H9 (cell line): ENCODE results near the gene DDIT4. TPM values are rescaled to one million over a fixed set of nuclear protein-coding genes. Genes with fewer than 3 reads are reported as not detected.

ENCODE experiments used
- DNase-seq: peaks from one replicate; pipeline ENCODE4 v3.0.0-alpha.2; 2017
- H2AFZ ChIP-seq: one replicate; pipeline ENCODE4 v1.6.1; 2013; ENCODE audit warnings: mild to moderate bottlenecking, low read length, control low read depth, moderate library complexity
- H2AK5ac ChIP-seq: 2 replicates; pipeline ENCODE4 v1.6.1; 2013; ENCODE audit warnings: low read length, control low read depth, mixed read lengths; ENCODE audit not compliant: insufficient read length
- H2BK120ac ChIP-seq: one replicate; pipeline ENCODE4 v1.6.1; 2013; ENCODE audit warnings: low read depth, mild to moderate bottlenecking, low read length, control low read depth, inconsistent platforms; ENCODE audit not compliant: poor library complexity, severe bottlenecking
- H2BK12ac ChIP-seq: 2 replicates; pipeline ENCODE4 v1.6.1; 2013; ENCODE audit warnings: low read length, control low read depth, mixed read lengths, low read depth; ENCODE audit not compliant: insufficient read length
- H2BK15ac ChIP-seq: 2 replicates; pipeline ENCODE4 v1.6.1; 2013; ENCODE audit warnings: low read depth, low read length, control low read depth
- H2BK20ac ChIP-seq: one replicate; pipeline ENCODE4 v1.6.1; 2013; ENCODE audit warnings: low read depth, mild to moderate bottlenecking, low read length, control low read depth, inconsistent platforms; ENCODE audit not compliant: poor library complexity, severe bottlenecking
- H2BK5ac ChIP-seq: 2 replicates; pipeline ENCODE4 v1.6.1; 2013; ENCODE audit warnings: low read length, control low read depth, mixed read lengths; ENCODE audit not compliant: insufficient read length
- H3K14ac ChIP-seq: 2 replicates; pipeline ENCODE4 v1.6.1; 2013; ENCODE audit warnings: low read length, control low read depth; ENCODE audit not compliant: insufficient read depth
- H3K18ac ChIP-seq: 2 replicates; pipeline ENCODE4 v1.6.1; 2013; ENCODE audit warnings: low read depth, mild to moderate bottlenecking, mixed read lengths, low read length, control low read depth; ENCODE audit not compliant: insufficient read length
- H3K23ac ChIP-seq: 2 replicates; pipeline ENCODE4 v1.6.1; 2013; ENCODE audit warnings: low read length, control low read depth, mixed read lengths, low read depth; ENCODE audit not compliant: insufficient read length
- H3K23me2 ChIP-seq: 2 replicates; pipeline ENCODE4 v1.6.1; 2013; ENCODE audit warnings: low read depth, mild to moderate bottlenecking, mixed read lengths, low read length, control low read depth; ENCODE audit not compliant: insufficient read length, poor library complexity, severe bottlenecking
- H3K27ac ChIP-seq: 2 replicates; pipeline ENCODE4 v1.5.1; 2013; ENCODE audit warnings: low read length, control low read depth, mixed read lengths, low read depth; ENCODE audit not compliant: insufficient read length
- H3K27me3 ChIP-seq: 2 replicates; pipeline ENCODE4 v1.6.1; 2013; ENCODE audit warnings: low read length, control low read depth, inconsistent platforms; ENCODE audit not compliant: insufficient read depth
- H3K4ac ChIP-seq: 2 replicates; pipeline ENCODE4 v1.6.1; 2013; ENCODE audit warnings: low read depth, mild to moderate bottlenecking, control low read depth, inconsistent platforms, low read length, moderate library complexity
- H3K4me1 ChIP-seq: 2 replicates; pipeline ENCODE4 v1.6.1; 2013; ENCODE audit warnings: low read length, control low read depth, inconsistent platforms; ENCODE audit not compliant: insufficient read depth
- H3K4me2 ChIP-seq: 2 replicates; pipeline ENCODE4 v1.6.1; 2013; ENCODE audit warnings: low read length, control low read depth, mixed read lengths; ENCODE audit not compliant: insufficient read length, insufficient read depth
- H3K56ac ChIP-seq: 2 replicates; pipeline ENCODE4 v1.6.1; 2013; ENCODE audit warnings: low read depth, mild to moderate bottlenecking, mixed read lengths, low read length, control low read depth; ENCODE audit not compliant: insufficient read length
- H3K79me1 ChIP-seq: 2 replicates; pipeline ENCODE4 v1.6.1; 2013; ENCODE audit warnings: low read depth, mild to moderate bottlenecking, moderate library complexity, low read length, control low read depth, inconsistent platforms; ENCODE audit not compliant: insufficient read depth, poor library complexity, severe bottlenecking
- H3K79me2 ChIP-seq: 2 replicates; pipeline ENCODE4 v1.6.1; 2013; ENCODE audit warnings: low read length, control low read depth, inconsistent platforms; ENCODE audit not compliant: insufficient read depth
- H3K9ac ChIP-seq: 2 replicates; pipeline ENCODE4 v1.6.1; 2013; ENCODE audit warnings: low read length, control low read depth, mixed read lengths; ENCODE audit not compliant: insufficient read length; ENCODE audit errors: extremely low read depth
- H3K9me3 ChIP-seq: one replicate; pipeline ENCODE4 v1.6.1; 2013; ENCODE audit warnings: low read depth, low read length, inconsistent platforms; ENCODE audit not compliant: control insufficient read depth
- H3T11ph ChIP-seq: one replicate; pipeline ENCODE4 v1.6.1; 2013; ENCODE audit warnings: mild to moderate bottlenecking, low read length, control low read depth, inconsistent platforms
- H4K20me1 ChIP-seq: one replicate; pipeline ENCODE4 v1.6.1; 2013; ENCODE audit not compliant: control insufficient read depth, insufficient read length, insufficient read depth
- H4K5ac ChIP-seq: 2 replicates; pipeline ENCODE4 v1.6.1; 2013; ENCODE audit warnings: low read depth, mild to moderate bottlenecking, mixed read lengths, low read length, control low read depth; ENCODE audit not compliant: insufficient read length
- H4K8ac ChIP-seq: replicated peaks from 2 replicates; pipeline ENCODE4 v1.6.1; 2013; ENCODE audit warnings: low read length, control low read depth, mixed read lengths, low read depth; ENCODE audit not compliant: insufficient read length
- H4K91ac ChIP-seq: 2 replicates; pipeline ENCODE4 v1.6.1; 2013; ENCODE audit warnings: low read depth, mild to moderate bottlenecking, moderate library complexity, mixed read lengths, low read length, control low read depth; ENCODE audit not compliant: insufficient read length
- H3K27ac Mint-ChIP-seq, 3 experiments: 2 replicates in 2 of 3; 3 replicates in 1 of 3; pipeline ENCODE4 v1.8.0; 2020 to 2021; ENCODE audit warnings: mixed read lengths in 3 of 3, mild to moderate bottlenecking in 1 of 3, moderate library complexity in 1 of 3
- H3K27me3 Mint-ChIP-seq: 2 replicates; pipeline ENCODE4 v1.8.0; 2021; ENCODE audit warnings: low read depth, mild to moderate bottlenecking, moderate library complexity, mixed read lengths
- H3K36me3 Mint-ChIP-seq, 3 experiments: 2 replicates in 2 of 3; 3 replicates in 1 of 3; pipeline ENCODE4 v1.8.0; 2020 to 2021; ENCODE audit warnings: low read depth in 3 of 3, mixed read lengths in 3 of 3; ENCODE audit not compliant: insufficient read depth in 1 of 3
- H3K4me1 Mint-ChIP-seq, 2 experiments: 2 replicates each; pipeline ENCODE4 v1.8.0; 2020; ENCODE audit warnings: mixed read lengths in 2 of 2
- H3K4me3 Mint-ChIP-seq, 2 experiments: 2 replicates in 1 of 2; 3 replicates in 1 of 2; pipeline ENCODE4 v1.8.0; 2020 to 2021; ENCODE audit warnings: mild to moderate bottlenecking in 2 of 2, mixed read lengths in 2 of 2, moderate library complexity in 1 of 2
- H3K9me3 Mint-ChIP-seq, 2 experiments: 2 replicates in 1 of 2; 3 replicates in 1 of 2; pipeline ENCODE4 v1.8.0; 2020; ENCODE audit warnings: mild to moderate bottlenecking in 2 of 2, mixed read lengths in 2 of 2, moderate library complexity in 1 of 2
- WGBS: extraction: QIAGEN DNeasy Blood & Tissue Kit; methylation state at CpG from one replicate; pipeline ENCODE4 v1.1.7; 2013; ENCODE audit warnings: missing lambda C conversion rate, low lambda C conversion rate, mixed read lengths; ENCODE audit not compliant: insufficient read length; ENCODE audit errors: extremely low coverage; 5-methylcytosine and 5-hydroxymethylcytosine counted together
- total RNA-seq: library from RNA; stranded (reverse); gene quantifications from 2 replicates; pipeline ENCODE4 v1.2.1, GENCODE V29; 2021
- TF ChIP-seq, protein P1 (sequence below): fragments of 200-600 bp; sonication (generic); conservative IDR thresholded peaks from 3 replicates; pipeline ENCODE4 v1.8.0; 2021; ENCODE audit warnings: antibody characterized with exemption, mild to moderate bottlenecking

The DDIT4 gene
- total RNA-seq, 1 experiment from 2014 or later = 84.0 TPM

DNA sequence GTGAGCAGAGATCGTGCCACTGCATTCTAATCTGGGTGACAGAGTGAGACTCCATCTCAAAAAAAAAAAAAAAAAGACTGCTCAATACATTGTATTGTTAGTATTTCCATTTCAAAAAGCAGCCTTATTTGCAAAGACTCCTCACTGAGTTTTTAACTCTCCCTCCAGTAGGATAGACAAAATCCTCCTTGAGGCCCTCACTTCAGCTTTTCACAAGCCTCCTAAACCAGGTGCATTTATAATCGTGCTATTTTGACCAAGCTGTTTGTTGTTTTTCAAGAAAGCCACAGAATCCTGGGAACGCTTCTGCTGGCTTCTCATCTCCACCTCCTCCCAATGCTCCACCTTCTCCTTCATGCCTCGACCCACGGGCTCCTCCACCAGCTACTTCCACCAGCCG, 6.3 kb upstream of the DDIT4 start:
- Histone ChIP-seq H3K4ac (no peak overlapping the region), H3K14ac (peak overlapping the region; percentile 39; the same call in 1 of the 2 replicates), H2BK20ac (no peak overlapping the region), H3K9ac (no peak overlapping the region), H3K27me3 (no peaks in the 10 kb centered on the region), H3K18ac (peak overlapping the region; percentile 2), H3K9me3 (no peaks in the 10 kb centered on the region), H3K27ac (peak overlapping the region; percentile 47), H3K4me1 (peaks cover 14% of the 10 kb centered on the region), H2BK12ac (no peak overlapping the region), H2AFZ (no peak overlapping the region), H3K23ac (no peak overlapping the region), H3K79me2 (no peaks in the 10 kb centered on the region), H4K20me1 (no peaks in the 10 kb centered on the region), H3K23me2 (no peaks in the 10 kb centered on the region), H3T11ph (no peak overlapping the region), H2BK15ac (no peak overlapping the region), H4K8ac (no peak overlapping the region), H2BK5ac (no peak overlapping the region), H4K5ac (no peak overlapping the region), H2AK5ac (no peak overlapping the region), H4K91ac (no peak overlapping the region), H2BK120ac (no peak overlapping the region), H3K56ac (no peak overlapping the region), H3K4me2 (no peak overlapping the region), H3K79me1 (no peaks in the 10 kb centered on the region)
- TF ChIP-seq, protein P1, sequence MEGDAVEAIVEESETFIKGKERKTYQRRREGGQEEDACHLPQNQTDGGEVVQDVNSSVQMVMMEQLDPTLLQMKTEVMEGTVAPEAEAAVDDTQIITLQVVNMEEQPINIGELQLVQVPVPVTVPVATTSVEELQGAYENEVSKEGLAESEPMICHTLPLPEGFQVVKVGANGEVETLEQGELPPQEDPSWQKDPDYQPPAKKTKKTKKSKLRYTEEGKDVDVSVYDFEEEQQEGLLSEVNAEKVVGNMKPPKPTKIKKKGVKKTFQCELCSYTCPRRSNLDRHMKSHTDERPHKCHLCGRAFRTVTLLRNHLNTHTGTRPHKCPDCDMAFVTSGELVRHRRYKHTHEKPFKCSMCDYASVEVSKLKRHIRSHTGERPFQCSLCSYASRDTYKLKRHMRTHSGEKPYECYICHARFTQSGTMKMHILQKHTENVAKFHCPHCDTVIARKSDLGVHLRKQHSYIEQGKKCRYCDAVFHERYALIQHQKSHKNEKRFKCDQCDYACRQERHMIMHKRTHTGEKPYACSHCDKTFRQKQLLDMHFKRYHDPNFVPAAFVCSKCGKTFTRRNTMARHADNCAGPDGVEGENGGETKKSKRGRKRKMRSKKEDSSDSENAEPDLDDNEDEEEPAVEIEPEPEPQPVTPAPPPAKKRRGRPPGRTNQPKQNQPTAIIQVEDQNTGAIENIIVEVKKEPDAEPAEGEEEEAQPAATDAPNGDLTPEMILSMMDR = no peak
- no peak for DNase-seq
- Mint-ChIP-seq H3K27ac (peak overlapping the region; percentile 96 to 99 (median 96)), H3K4me3 (peak overlapping the region; percentile 41 to 60; a peak in 4 of 5 replicates), H3K4me1 (peaks cover 44 to 51% of the 10 kb centered on the region in 2 experiments), H3K9me3 (no peaks in the 10 kb centered on the region), H3K36me3 (peaks cover 0 to 4% (median 0%) of the 10 kb centered on the region in 3 experiments; a peak in 1 of 7 replicates), H3K27me3 (peaks cover 4% of the 10 kb centered on the region)
- no CpG with 5 or more reads among the region's 6 CpGs for WGBS
